ENCODE data around the gene FAM25A. TPM values are rescaled to one million over a fixed set of nuclear protein-coding genes. Genes with fewer than 3 reads are reported as not detected.
"Not testable (repeated sequence)": the region's sequence is repeated elsewhere in the genome, so short reads cannot be mapped to it uniquely, and the experiment has no call there.

The FAM25A gene
- total RNA-seq, 2 donors from 2014 or later: not detected

GRCh38 chr10:87007124-87007523, 13.0 kb upstream of the FAM25A start:
- intact Hi-C loops (cut with DNase I): not testable (repeated sequence)

GRCh38 chr10:87007674-87008073, 12.4 kb upstream of the FAM25A start:
- intact Hi-C loops (cut with DNase I); DNase-seq (ENCODE audit: low spot score): not testable (repeated sequence)

More at GRCh38 chr10:87007124-87007523, 13.0 kb upstream of the FAM25A start:
- DNase-seq (ENCODE audit: low spot score): not testable (repeated sequence)

DNA sequence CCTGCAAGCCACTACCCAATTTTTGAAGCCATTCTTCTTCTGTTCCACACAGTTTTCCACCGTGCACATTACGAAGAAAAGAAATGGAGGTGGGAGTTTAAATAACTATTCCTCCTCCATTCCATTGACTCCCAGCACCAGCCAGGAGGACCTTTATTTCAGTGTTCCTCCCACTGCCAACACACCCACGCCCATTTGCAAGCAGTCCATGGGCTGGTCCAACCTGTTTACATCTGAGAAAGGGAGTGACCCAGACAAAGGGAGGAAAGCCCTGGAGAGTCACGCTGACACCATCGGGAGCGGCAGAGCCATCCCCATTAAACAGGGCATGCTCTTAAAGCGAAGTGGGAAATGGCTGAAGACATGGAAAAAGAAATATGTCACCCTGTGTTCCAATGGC, 11.8 kb upstream of the FAM25A start:
- DNase-seq (ENCODE audit: low spot score); intact Hi-C loops (cut with DNase I): not testable (repeated sequence)

- DNase-seq (ENCODE audit: low spot score); intact Hi-C loops (cut with DNase I): not testable (repeated sequence)
These were observed 10.9 kb upstream of the FAM25A start for GRCh38 chr10:87009134-87009696.

DNA sequence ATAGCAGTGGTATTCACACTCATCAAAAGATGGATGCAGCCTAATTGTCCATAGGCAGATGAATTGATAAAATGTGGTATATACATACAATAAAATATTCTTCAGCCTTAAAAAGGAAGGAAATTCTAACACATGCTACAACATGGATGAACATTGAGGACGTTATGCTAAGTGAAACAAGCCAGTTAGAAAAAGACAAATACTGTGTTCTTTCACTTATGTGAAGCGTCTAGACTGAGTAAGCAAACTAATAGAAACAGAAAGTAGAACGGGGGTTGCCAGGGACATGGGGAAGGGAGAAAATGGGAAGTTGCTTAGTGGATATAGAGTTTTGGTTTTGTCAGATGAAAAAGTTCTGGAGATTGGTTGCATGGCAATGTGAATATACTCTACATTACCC, 6.6 kb upstream of the FAM25A start:
- intact Hi-C loops (cut with DNase I): not testable (repeated sequence)

DNA sequence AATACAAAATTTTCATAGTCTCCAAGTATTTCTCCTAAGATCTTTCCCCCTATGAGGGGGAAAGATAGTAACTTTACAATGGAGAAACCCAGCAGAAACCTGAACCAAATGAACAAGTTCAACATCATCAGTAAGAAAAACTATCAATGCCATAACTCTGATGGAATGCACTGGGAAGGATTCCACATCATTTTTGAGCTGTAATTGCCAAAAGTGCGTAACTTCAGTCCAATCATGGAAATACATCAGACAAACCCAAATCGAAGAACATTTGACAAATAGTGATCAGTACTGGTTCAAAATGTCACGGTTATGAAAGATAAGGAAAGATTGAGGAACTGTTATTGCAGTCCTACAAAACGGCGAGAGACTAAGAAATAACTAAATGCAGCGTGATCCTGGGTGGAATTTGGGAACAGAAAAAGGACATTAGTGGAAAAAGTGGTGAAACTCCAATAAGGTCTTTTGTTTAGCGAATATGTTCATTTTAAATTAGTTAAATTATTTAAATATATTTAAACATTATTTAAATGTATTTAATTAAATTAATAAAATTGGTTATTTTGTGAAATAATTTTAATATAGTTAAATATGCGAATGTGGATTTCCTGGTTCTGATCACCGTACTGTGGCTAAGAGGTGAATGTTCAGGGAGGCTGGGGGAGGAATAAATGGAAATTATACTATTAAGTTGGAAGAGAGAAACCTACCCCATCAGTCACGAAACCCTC, 4.9 kb upstream of the FAM25A start:
- intact Hi-C loops (cut with DNase I): not testable (repeated sequence)

More for the DNA sequence above, 6.6 kb upstream of the FAM25A start:
- DNase-seq (ENCODE audit: low spot score): not testable (repeated sequence)

GRCh38 chr10:87018127-87018526, 2.0 kb upstream of the FAM25A start:
- intact Hi-C loops (cut with DNase I); DNase-seq (ENCODE audit: low spot score): not testable (repeated sequence)

More for the DNA sequence above, 4.9 kb upstream of the FAM25A start:
- DNase-seq (ENCODE audit: low spot score): not testable (repeated sequence)

DNA sequence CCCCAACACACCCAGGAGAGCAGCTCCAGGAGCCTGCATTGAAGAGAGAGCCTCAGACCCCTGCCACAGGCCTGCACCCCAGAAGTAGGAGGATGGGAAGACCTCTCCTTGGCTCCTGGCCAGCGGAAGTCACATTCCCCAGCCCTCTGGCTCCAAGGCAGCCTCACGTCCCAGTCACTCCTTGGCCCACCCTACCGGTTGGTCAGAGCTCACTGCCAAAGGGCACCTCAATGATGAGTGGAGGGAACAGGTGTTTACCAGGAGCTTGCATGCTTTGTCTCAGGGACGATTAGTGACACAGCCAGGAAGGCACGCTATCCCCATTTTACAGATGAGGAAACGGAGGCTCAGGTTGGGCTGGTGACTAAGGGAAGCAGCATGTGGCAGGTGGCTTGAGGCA, 1.0 kb upstream of the FAM25A start:
- intact Hi-C loops (cut with DNase I); DNase-seq (ENCODE audit: low spot score): not testable (repeated sequence)

- DNase-seq (ENCODE audit: low spot score); intact Hi-C loops (cut with DNase I): not testable (repeated sequence)
These were observed 590 bp upstream of the FAM25A start for GRCh38 chr10:87019504-87019903.

DNA sequence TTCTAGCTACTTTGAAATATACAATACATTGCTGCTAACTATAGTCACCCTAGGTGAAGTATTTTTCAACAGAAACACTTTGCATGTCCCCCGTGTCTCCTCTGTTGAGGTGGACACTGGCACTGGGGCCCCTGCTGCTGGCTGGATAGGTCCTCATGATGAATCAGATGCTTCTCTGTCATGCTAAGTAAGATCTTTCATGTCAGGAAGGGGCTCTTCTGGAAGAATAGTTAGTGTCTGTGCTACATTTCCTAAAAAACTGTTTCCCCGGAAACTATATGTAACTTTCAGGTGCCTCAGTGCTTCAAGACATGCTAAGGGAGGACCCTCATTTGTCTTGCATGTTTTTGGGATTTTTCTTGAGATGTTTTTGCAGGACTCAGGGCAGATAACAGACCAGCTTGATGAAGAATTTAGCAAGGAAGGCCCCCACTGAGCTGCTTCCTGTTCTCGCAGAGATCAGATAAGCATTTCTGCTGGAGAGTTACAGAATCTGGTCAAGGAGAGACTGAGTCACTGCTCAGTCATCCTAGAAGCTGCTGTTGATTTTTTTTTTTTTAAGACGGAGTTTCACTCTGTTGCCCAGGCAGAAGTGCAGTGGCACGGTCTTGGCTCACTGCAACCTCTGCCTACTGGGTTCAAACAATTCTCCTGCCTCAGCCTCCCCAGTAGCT, 5.3 kb downstream of the FAM25A start:
- intact Hi-C loops (cut with DNase I): not testable (repeated sequence)

DNA sequence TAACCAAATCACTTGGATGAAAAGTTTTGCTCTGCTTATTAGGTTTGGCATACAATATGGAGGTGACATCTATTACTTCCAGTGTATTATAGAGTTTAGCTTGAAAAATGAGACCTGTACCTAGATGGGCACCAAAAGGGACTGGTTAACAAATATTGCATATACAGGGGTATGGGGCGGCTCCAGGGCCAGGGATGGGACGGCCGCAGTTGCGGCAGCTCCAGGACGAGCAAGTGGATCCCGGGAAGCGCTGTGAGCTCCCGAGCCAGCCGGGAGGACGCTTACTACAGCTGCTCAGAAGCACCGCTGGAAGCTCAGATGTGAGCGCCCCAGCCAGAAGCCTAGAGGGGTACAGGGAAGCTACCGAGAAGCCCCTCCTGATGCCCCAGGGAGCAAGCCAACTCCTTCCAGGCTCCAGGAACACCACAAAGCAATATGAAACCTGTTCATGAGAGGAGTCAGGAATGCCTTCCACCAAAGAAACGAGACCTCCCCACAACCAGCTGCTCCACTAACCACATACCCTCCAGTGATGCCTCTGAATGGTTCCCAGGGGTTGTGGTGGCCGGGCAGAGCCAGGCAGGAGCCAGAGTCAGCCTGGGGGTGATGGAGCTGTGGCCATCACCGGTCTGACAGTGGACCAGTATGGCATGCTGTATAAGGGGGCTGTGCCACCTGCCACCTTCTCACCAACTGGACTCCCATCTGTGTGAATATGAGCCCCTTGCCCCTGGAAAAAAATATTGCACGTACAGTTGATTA, 6.8 kb downstream of the FAM25A start:
- DNase-seq (ENCODE audit: low spot score): not testable (repeated sequence)

More for the DNA sequence above, 5.3 kb downstream of the FAM25A start:
- DNase-seq (ENCODE audit: low spot score): not testable (repeated sequence)

GRCh38 chr10:87030419-87030818, 10.3 kb downstream of the FAM25A start:
- intact Hi-C loops (cut with DNase I); DNase-seq (ENCODE audit: low spot score): not testable (repeated sequence)

More for the DNA sequence above, 6.8 kb downstream of the FAM25A start:
- intact Hi-C loops (cut with DNase I): not testable (repeated sequence)

- intact Hi-C loops (cut with DNase I): no loop called here
- no peak for DNase-seq (ENCODE audit: low spot score)
These were observed 11.0 kb downstream of the FAM25A start for GRCh38 chr10:87030912-87031635.

- DNase-seq (ENCODE audit: low spot score): no peak
- intact Hi-C loops (cut with DNase I): no loop called here
These were observed 16.5 kb downstream of the FAM25A start for GRCh38 chr10:87036623-87037022.

- intact Hi-C loops (cut with DNase I): no loop called here
- DNase-seq (ENCODE audit: low spot score): no peak
These were observed 18.2 kb downstream of the FAM25A start for GRCh38 chr10:87038286-87038717.

GRCh38 chr10:87038786-87039185, 18.7 kb downstream of the FAM25A start:
- DNase-seq (ENCODE audit: low spot score): no peak
- intact Hi-C loops (cut with DNase I): no loop called here

DNA sequence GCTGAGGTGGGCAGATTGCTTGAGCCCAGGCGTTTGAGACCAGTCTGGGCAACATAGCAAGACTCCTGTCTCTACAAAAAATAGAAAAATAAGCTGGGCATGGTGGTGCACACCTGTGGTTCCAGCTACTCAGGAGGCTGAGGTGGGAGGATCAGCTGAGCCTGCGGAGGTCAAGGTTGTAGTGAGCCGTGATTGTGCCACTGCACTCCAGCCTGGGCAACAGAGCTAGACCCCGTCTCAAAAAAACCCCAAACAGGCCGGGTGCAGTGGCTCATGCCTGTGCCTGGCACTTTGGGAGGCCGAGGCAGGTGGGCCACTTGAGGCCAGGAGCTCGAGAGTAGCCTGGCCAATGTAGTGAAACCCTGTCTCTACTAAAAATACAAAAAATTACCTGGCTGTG, 23.5 kb downstream of the FAM25A start:
- intact Hi-C loops (cut with DNase I): not testable (repeated sequence)

GRCh38 chr10:87045434-87045938, 25.4 kb downstream of the FAM25A start:
- no peak for DNase-seq (ENCODE audit: low spot score)
- intact Hi-C loops (cut with DNase I): no loop called here

More for the DNA sequence above, 23.5 kb downstream of the FAM25A start:
- DNase-seq (ENCODE audit: low spot score): not testable (repeated sequence)
